ENCODE results near the gene CBFA2T2.
"Not testable (repeated sequence)": the region's sequence is repeated elsewhere in the genome, so short reads cannot be mapped to it uniquely, and the experiment has no call there.

CBFA2T2 gene

DNA sequence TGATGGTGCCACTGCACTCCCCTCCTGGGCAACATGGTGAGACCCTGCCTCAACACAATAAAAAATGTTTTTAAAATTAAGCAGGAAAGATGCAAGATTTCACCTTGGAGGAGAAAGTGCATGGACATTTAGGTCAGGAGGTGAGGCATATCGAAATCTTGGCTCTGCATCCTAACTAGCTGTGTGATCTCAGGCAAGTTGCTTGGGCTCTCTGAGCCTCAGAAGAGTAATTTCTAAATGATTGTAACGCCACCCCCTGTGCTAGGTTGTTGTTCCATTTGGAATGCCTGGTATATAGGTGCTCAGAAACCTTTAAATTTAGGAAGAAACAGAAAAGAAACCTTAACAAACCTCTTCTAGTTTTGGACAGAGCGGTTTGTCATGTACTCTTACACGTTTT is 136.3 kb downstream of the CBFA2T2 start:
- TF ChIP-seq CTCF (IDR thresholded peaks at IDR 0.05; ENCODE audit: low read depth, low read length) = no peak
- no peak for DNase-seq (ENCODE audit: low read depth in 2 of 2)
- no peak overlapping the region for H3K4me3 ChIP-seq (replicated peaks in 1 of 2; ENCODE audit: low read depth in 2 of 2, low read length in 2 of 2)

- DNase-seq (ENCODE audit: low read depth in 2 of 2) = no peak
- no peak overlapping the region for H3K4me3 ChIP-seq (replicated peaks in 1 of 2; ENCODE audit: low read depth in 2 of 2, low read length in 2 of 2)
- TF ChIP-seq CTCF (IDR thresholded peaks at IDR 0.05; ENCODE audit: low read depth, low read length) = no peak
Measured at GRCh38 chr20:33627577-33628216, 137.8 kb downstream of the CBFA2T2 start.

DNA sequence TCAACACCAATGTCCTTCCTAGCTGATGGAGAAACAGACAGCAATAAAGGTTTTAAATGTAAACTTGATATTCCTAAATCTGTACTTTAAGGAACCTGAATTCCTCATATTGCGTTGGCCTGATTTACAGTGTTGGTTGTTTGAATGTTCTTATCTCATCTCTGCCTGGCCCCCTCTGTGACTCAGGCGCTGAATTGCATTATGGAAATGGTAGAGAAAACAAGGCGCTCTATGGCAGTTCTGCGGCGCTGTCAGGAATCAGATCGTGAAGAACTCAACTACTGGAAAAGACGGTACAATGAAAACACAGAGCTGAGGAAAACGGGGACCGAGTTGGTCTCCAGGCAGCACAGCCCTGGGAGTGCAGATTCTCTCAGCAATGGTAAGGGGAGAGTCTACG is 139.6 kb downstream of the CBFA2T2 start:
- no peak for TF ChIP-seq CTCF (IDR thresholded peaks at IDR 0.05; ENCODE audit: low read depth, low read length)
- DNase-seq (ENCODE audit: low read depth in 2 of 2) = no peak

DNA sequence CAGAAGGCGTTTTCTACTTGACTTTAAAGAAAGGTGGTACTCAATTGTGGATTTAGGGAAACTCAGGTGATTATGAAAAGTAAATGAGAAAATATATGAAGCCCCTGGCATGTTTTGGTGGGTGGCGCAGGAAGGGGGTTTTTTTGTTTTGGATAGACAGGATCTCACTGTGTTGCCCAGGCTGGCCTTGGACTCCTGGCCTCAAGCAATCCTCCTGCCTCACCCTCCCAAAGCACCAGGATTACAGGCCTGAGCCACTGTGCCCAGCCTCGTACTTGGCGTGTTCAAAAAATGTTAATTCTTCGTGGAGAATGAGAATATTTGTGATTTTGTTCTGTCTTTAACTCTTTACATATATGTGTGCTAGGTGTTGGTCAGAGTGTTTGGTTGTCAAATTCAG is 140.1 kb downstream of the CBFA2T2 start:
- no peak for DNase-seq (ENCODE audit: low read depth in 2 of 2)
- no peak for TF ChIP-seq CTCF (IDR thresholded peaks at IDR 0.05; ENCODE audit: low read depth, low read length)
- no peak overlapping the region for H3K4me3 ChIP-seq (replicated peaks in 1 of 2; ENCODE audit: low read depth in 2 of 2, low read length in 2 of 2)

More for the DNA sequence above, 139.6 kb downstream of the CBFA2T2 start:
- no peak overlapping the region for H3K4me3 ChIP-seq (replicated peaks in 1 of 2; ENCODE audit: low read depth in 2 of 2, low read length in 2 of 2)

DNA sequence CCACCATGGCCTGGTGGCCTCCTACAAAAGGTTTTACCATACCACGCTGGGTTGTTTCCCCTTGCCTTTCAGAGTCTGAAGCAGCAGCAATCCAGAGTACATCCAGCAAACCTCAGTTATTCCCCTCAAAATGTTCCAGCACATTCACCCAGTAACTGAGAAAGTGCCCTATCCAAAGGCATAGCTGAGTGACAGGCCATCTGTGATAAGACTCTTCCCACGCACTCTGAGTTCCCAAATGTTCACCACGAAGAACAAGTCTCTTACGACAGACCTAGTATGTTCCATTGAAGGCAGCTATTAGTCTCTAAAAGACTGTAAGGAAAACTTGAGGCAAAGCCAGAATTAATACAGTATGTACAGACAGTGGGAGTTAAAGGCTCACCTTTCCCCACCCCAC is 140.6 kb downstream of the CBFA2T2 start:
- TF ChIP-seq CTCF (IDR thresholded peaks at IDR 0.05; ENCODE audit: low read depth, low read length) = no peak
- DNase-seq (ENCODE audit: low read depth in 2 of 2) = peak in 1 of 2 donors; percentile 68
- no peak overlapping the region for H3K4me3 ChIP-seq (replicated peaks in 1 of 2; ENCODE audit: low read depth in 2 of 2, low read length in 2 of 2)

DNA sequence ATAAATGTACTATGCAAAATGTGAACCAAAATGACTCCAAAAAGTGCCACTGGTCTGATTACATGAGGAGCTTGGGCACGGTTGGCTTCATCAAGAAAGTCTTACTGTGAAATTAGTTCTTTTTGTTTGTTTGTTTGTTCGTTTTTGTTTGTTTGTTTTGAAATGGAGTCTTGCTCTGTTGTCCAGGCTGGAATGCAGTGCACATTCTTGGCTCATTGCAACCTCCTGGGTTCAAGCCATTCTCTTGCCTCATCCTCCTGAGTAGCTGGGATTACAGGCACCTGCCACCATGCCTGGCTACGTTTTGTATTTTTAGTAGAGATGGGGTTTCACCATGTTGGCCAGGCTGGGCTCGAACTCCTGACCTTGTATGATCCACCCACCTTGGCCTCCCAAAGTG is 142.0 kb downstream of the CBFA2T2 start:
- H3K4me3 ChIP-seq (replicated peaks in 1 of 2; ENCODE audit: low read depth in 2 of 2, low read length in 2 of 2); DNase-seq (ENCODE audit: low read depth in 2 of 2): not testable (repeated sequence)

DNA sequence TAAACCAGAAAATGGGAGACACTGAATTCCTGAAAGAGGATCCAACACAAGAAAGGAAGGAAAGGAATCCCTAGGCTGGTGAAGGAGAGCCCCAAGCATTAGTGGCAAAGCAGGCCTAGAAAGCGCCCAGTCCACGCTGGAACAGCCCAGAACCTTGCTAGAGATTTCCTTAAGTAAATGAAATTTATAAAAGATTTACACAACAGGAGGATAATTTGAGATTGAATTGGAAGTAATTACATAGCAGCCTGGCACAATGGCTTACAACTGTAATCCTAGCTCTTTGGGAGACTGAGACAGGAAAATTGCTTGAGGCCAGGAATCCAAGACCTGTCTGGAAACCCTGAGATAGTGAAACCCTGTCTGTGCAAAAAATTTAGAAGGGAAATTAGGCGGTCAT is 145.4 kb downstream of the CBFA2T2 start:
- H3K4me3 ChIP-seq (replicated peaks in 1 of 2; ENCODE audit: low read depth in 2 of 2, low read length in 2 of 2) = no peak overlapping the region
- DNase-seq (ENCODE audit: low read depth in 2 of 2) = no peak
- no peak for TF ChIP-seq CTCF (IDR thresholded peaks at IDR 0.05; ENCODE audit: low read depth, low read length)
